Measurements from ENCODE around the gene UCN. TPM values are rescaled to one million over a fixed set of nuclear protein-coding genes. Genes with fewer than 3 reads are reported as not detected.
"Not testable (repeated sequence)": the region's sequence is repeated elsewhere in the genome, so short reads cannot be mapped to it uniquely, and the experiment has no call there.

The UCN gene
- total RNA-seq, 1 experiment from 2014 or later = 4.6 TPM

DNA sequence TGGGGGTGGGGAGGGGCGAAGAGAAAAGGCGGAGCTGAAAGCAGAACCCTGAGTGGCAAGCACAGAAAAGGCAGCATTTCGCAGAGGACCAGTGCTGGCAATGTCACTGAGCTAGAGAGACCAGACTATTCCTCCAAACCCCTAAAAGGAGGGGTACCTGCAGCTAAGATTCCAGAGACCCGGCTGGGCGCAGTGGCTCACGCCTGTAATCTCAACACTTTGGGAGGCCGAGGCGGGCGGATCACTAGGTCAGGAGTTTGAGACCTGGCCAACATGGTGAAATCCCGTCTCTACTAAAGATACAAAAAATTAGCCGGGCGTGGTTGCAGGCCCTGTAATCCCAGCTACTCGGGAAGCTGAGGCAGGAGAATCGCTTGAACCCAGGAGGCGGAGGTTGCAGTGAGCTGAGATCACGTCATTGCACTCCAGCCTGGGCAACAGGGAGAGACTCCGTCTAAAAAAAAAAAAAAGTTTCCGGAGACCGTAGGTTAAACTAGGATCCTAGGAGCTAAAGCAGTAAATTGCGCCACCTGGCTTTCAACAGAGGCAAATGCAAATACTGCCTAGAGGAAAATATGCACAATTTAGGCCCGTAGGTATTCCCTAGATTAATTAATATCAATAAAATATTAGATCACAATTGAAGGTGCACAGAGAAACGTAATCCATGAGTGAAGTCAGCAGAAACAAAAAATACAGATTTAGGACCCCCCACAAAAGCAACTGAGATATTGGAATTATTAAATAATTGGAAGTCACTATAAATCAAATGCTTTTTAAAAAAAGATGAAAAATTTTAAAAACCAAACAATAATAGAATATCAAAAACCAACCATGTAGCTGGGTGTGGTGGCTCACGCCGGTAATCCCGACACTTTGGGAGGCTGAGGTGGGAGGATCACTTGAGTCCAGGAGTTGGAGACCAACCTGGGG is 4.9 kb downstream of the UCN start:
- no peaks in the 10 kb centered on the region for H3K4me1 Mint-ChIP-seq (ENCODE audit: low read depth, unreplicated experiment)
- peak; percentile 80 for TF ChIP-seq CTCF (IDR thresholded peaks at IDR 0.05; ENCODE audit: unreplicated experiment)
- no peak overlapping the region for H3K27ac Mint-ChIP-seq (ENCODE audit: unreplicated experiment)
- CTCF ChIA-PET = interaction anchor here (0.6 to 2.2 kb wide), 12 partner anchors 11 to 132 kb away, joined by 3 to 32 read pairs (median 6); partner anchors contain the start of gene MPV17
- no peaks in the 10 kb centered on the region for H3K9me3 Mint-ChIP-seq (ENCODE audit: low read depth, unreplicated experiment)
- BruUV-seq (replicated peaks) = no TSS peak
- intact Hi-C loops (cut with micrococcal nuclease; ENCODE audit: unreplicated experiment) = loop anchor here (2.0 kb wide), 1 partner anchor 205 kb away; no protein-coding TSS in a partner anchor
- H3K36me3 Mint-ChIP-seq (ENCODE audit: insufficient read depth, unreplicated experiment) = peaks cover 15% of the 10 kb centered on the region
- peaks cover 31% of the 10 kb centered on the region for H3K27me3 Mint-ChIP-seq (ENCODE audit: unreplicated experiment)
- peak overlapping the region; percentile 40 for H3K4me3 Mint-ChIP-seq (ENCODE audit: low read depth, unreplicated experiment)
- peak; percentile 59 for DNase-seq

- H3K36me3 Mint-ChIP-seq (ENCODE audit: insufficient read depth, unreplicated experiment); H3K4me1 Mint-ChIP-seq (ENCODE audit: low read depth, unreplicated experiment); H3K4me3 Mint-ChIP-seq (ENCODE audit: low read depth, unreplicated experiment); H3K27ac Mint-ChIP-seq (ENCODE audit: unreplicated experiment); DNase-seq; intact Hi-C loops (cut with micrococcal nuclease; ENCODE audit: unreplicated experiment); CTCF ChIA-PET; BruUV-seq (replicated peaks); H3K9me3 Mint-ChIP-seq (ENCODE audit: low read depth, unreplicated experiment): not testable (repeated sequence)
- peaks cover 23% of the 10 kb centered on the region for H3K27me3 Mint-ChIP-seq (ENCODE audit: unreplicated experiment)
These were observed 7.6 kb downstream of the UCN start for GRCh38 chr2:27300606-27301005.

DNA sequence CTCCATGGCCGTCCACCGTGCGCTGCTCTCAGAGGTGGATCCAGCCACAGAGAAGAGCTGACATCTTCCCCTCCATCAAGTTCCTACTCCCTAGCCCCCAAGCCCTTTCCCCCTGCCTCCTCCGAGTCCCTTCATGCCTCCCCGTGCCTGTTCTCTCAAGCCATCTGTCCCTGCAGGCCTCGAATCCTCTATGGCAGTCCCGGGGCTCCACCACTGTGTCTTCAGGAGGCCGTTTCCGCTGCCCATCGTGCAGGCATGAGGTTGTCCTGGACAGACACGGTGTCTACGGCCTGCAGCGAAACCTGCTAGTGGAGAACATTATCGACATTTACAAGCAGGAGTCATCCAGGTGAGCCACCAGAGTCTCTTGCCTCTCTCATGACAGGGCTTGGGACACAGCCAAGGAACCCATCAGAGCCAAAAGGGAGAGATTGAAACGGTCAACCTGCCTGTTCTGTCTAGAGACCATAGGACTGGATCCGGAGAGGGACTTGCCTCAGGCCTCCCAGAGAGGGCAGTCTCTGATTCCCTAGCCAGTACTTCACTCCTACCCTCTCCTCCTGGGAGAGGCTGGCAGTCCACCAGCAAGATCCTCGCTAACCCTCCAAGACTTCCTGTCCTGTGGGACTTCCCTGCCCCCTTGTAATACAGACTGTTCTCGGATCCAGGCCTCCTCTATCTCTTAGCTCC is 9.7 kb downstream of the UCN start:
- Mint-ChIP-seq H3K27me3 (ENCODE audit: unreplicated experiment) (peaks cover 13% of the 10 kb centered on the region), H3K9me3 (ENCODE audit: low read depth, unreplicated experiment) (no peaks in the 10 kb centered on the region), H3K27ac (ENCODE audit: unreplicated experiment) (no peak overlapping the region), H3K36me3 (ENCODE audit: insufficient read depth, unreplicated experiment) (no peaks in the 10 kb centered on the region), H3K4me3 (ENCODE audit: low read depth, unreplicated experiment) (no peak overlapping the region), H3K4me1 (ENCODE audit: low read depth, unreplicated experiment) (peaks cover 1% of the 10 kb centered on the region)
- intact Hi-C loops (cut with micrococcal nuclease; ENCODE audit: unreplicated experiment) = no loop called here
- no peak for TF ChIP-seq CTCF (IDR thresholded peaks at IDR 0.05; ENCODE audit: unreplicated experiment)
- no TSS peak for BruUV-seq (replicated peaks)
- no peak for DNase-seq
- CTCF ChIA-PET = no interaction called here

GRCh38 chr2:27297195-27297594 is 11.1 kb downstream of the UCN start:
- no TSS peak for BruUV-seq (replicated peaks)
- Mint-ChIP-seq H3K4me1 (ENCODE audit: low read depth, unreplicated experiment) (peaks cover 15% of the 10 kb centered on the region), H3K9me3 (ENCODE audit: low read depth, unreplicated experiment) (no peaks in the 10 kb centered on the region), H3K27me3 (ENCODE audit: unreplicated experiment) (peaks cover 13% of the 10 kb centered on the region), H3K36me3 (ENCODE audit: insufficient read depth, unreplicated experiment) (no peaks in the 10 kb centered on the region), H3K4me3 (ENCODE audit: low read depth, unreplicated experiment) (no peak overlapping the region), H3K27ac (ENCODE audit: unreplicated experiment) (no peak overlapping the region)
- intact Hi-C loops (cut with micrococcal nuclease; ENCODE audit: unreplicated experiment) = no loop called here
- DNase-seq = no peak
- TF ChIP-seq CTCF (IDR thresholded peaks at IDR 0.05; ENCODE audit: unreplicated experiment) = no peak
- CTCF ChIA-PET = interaction anchor here (0.6 to 0.7 kb wide), 3 partner anchors 17 to 134 kb away, joined by 3 read pairs; no protein-coding TSS in a partner anchor

Data from Calu3 (cell line).